Measurements from ENCODE around the gene DCD.
"Not testable (repeated sequence)": the region's sequence is repeated elsewhere in the genome, so short reads cannot be mapped to it uniquely, and the experiment has no call there.

DCD gene

DNA sequence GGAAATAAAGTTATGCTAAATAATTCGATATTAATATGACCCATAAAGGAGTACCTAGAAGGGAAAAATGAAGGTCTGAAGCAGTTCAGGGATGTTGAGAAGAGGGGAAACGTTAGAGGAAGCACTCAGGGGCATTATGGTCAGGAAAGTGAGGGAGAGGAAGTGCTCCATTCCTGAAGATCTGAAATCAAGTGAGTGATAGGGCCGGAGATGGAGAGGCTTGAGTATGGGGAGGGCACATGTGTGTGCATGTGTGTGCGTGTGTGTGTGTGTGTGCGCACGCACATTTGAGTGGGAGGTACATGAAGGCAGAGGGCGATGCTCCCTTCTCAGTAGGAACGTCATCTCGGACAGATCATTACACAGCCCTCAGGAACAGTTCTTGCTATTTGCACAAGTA lies 4.9 kb upstream of the DCD start:
- no peak for DNase-seq (ENCODE audit: low spot score)

DNA sequence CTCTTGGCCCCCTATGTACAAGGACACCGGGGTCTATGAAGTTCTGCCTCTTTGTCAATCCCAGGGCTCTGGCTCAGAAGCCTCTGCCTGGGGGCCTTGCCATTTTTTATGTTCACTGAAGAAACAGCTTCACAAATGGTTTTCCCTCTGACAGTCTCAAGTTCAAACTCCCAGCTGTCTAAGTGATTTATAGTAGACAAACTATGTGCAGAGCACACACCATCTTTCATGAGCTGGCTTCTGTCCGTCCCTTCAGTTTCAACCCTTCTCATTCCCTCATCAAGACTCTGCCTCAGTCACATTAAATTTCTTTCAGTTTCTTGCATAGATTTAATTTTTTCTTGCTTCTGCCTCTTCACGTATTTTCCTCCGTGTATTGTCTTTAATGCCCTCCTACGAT lies 2.7 kb upstream of the DCD start:
- DNase-seq (ENCODE audit: low spot score) = no peak

DNA sequence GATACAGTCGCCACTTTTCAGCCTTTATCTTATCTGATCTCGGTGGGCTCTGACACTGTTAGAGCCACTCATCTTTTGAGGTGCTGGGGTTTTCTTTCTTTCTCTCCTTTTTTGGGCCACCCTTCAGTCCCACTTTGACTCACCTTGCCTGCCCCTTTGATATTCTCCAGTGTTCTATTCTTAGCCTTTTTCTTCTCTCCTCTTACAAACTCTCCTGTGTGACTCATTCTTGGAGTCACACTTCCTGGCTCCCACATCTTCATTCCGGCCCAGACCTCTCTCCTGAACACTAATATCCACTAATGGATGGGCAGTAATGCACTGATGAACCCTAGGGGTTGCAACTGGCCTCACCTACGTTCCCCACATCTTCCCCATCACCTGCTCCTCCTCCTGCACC lies 2.2 kb upstream of the DCD start:
- no peak for DNase-seq (ENCODE audit: low spot score)

DNA sequence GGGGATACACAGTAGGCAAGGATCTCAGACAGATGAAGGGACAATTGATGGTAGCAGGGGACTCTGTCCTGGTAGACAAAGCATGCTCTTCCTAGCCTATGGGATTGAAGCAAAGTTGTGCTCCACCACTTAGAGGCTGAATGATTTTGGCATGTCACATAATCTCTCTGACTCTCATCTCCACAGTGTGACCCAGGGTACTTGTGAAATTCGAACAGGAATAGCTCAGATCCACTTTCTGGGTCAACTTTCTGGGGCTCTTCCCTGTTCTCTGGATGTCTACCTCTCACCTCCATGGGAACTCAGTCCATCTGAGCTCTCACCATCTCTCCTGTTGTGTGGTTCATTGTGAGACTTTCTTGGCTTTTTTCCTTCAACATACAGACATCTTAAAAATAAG lies 1.7 kb upstream of the DCD start:
- no peak for DNase-seq (ENCODE audit: low spot score)

DNA sequence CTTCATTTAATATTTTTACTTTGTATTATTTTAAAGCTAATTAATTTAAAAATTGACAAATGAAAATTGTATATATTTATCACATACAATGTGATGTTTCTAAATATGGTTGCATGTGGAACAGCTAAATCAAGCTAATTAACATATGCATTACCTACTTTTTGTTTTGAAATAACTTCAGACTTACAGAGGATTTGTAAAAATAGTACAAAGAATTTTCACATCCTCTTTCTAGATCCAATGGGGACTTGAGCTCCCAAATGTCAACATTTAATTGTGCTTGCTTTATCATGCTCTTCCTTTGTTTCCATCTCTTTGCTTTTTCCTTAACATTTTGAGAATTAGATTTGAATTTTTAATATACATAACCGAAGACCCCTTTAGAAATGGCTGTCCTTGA lies 6.6 kb downstream of the DCD start:
- DNase-seq (ENCODE audit: low spot score) = no peak

DNA sequence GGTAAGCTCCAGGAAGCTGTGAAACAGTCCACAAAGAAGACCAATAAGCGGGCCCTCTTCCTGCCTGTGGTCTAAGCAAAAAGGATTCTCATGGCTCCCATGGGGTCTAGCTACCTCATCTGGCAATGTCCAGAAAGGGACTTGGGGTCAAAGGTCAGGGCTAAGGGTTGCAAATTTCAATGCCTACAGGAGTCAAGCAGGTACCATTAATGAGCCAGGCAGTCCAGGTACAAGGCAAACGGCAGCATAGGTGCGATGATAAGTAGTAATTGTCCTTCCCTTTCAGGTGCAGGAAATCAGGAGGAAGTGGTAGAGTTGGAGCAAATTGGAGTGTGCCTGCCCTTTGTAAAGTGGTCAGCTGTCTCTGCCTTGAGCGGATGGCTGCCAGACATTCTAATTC lies 7.1 kb downstream of the DCD start:
- DNase-seq (ENCODE audit: low spot score) = no peak

DNA sequence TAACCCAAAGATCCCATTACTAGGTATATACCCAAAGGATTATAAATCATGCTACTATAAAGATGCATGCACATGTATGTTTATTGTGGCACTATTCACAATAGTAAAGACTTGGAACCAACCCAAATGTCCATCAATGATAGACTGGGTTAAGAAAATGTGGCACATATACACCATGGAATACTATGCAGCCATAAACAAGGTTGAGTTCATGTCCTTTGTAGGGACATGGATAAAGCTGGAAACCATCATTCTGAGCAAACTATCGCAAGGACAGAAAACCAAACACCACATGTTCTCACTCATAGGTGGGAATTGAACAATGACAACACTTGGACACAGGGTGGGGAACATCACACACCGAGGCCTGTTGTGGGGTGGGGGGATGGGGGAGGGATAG lies 9.1 kb downstream of the DCD start:
- not testable (repeated sequence) for DNase-seq (ENCODE audit: low spot score)

DNA sequence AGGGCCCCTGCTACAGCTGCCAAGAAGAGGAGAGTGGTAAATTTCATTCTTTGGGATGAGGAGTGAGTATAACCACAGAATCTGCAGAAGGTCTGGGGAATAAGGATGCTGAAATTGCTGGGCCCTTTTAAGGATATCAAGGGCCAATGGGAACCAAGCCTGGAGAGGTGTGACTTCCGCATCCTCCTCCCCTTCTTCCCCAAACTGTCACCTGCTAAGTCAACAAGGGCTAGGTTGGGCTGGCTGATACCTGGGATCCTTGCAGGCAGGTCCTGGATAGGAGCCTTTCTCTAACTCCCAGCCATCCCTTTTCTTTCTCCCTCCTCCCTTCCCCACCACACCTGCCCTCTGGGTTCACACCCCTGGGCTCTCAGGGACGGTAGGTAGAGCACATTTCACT lies 13.4 kb downstream of the DCD start, which contains the start of gene LACRT:
LACRT (minus strand) TSS at position 101 of the 400 bp plus-strand sequence; CDS start at position 47, 54 bp downstream.
- DNase-seq (ENCODE audit: low spot score) = no peak

DNA sequence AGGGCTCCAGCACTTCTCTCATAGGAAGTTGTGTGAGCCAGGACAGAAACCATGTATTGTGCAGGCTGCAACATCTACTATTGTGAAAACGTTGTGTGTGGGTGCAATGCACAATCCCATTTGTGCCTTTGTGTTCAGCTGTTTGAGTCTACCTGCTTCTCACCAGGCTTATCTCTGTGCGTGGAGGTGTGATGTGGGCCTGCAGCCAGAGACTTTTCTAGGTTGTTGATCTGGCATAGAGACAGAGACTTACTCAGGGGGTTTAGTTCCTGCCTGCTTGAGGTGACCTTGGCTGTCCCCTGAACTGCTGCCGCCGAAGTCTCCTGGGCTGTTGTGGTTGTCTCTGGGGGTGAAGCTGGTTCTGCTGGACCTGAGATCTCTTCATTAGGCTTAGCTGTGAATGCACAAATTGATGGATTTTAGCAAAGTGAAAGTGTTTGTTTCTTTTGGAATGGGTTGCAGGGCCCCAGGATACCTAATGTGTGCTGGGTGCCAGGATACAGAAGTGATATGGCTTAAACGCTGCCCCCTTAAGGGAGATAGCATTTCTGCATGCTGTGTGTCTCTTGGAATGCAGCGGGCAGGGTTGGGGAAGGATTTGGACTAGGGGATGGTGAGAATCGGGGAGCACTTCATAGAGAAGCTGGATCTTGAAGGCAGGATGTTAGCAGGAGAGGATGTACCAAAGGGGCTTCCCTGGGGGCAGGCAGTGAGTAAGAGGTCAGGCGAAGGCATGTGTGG lies 16.0 kb downstream of the DCD start:
- DNase-seq (ENCODE audit: low spot score) = peak; percentile 45

DNA sequence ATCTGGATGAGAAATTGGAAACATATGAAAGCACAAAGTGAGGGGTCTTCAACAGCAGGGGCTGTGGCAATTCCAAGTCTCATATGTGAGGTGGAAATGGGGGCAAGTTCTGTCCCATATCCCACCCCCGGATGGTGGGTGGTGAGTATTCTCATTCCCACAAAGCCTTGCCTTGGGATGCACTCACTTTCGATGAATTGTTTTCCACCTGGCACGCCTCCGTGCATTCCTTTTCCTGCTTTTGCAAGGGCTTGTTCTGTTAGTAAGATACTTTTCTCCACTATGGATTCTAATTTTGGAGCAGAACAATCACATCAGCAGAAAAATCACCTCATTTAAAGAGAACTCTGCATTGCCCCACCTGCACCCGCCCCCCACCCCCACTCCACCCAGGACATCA lies 16.6 kb downstream of the DCD start:
- DNase-seq (ENCODE audit: low spot score) = peak; percentile 70

DNA sequence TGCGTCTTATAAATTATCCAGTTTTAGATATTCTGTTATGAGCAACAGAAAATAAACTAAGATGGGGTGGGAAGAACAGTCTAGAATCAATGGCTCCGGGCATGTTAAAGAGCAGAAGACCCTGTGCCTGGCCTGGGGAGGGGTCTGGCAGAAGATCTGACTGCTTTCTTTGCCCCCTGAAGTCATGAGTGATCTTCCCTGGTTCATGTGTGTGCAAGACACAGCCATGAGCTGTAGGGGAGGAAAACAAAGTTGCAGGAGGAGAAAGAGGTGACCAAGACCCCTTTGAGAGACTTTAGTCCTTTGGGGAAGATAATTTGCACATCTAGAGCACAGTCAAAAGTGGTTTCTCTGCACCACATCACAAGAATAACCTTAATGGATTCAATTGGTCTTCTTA lies 18.2 kb downstream of the DCD start:
- no peak for DNase-seq (ENCODE audit: low spot score)

DNA sequence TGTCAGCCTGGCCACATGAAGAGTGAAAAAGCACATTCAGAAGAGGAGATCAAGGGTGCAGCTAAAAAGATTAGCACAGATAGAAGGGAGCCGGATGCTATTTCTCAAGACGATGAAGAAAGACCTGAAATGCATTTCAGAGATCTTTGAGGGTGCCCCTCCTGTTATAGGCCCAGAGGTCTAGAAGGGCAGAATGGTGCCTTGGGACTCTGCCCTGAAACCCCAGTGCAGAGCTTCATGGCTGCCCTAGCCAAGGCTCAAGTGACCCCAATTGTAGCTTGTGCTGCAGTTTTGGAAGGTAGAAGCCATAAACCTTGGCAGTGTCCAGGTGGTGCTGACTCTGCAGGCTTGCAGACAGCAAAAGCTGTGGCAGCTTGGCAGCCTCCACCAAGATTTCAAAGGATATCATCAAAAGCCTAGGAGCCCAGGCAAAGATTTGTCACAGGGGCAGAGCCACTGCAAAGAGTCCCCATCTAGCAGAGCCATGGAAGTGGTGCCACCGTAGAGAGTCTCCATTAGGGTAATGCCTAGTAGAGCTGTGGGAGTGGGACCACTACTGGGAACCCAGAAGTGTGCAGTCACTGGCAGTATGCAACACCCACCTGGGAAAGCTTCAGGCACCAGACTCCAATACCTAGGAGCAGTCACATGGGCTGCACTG lies 19.8 kb downstream of the DCD start:
- DNase-seq (ENCODE audit: low spot score) = no peak

DNA sequence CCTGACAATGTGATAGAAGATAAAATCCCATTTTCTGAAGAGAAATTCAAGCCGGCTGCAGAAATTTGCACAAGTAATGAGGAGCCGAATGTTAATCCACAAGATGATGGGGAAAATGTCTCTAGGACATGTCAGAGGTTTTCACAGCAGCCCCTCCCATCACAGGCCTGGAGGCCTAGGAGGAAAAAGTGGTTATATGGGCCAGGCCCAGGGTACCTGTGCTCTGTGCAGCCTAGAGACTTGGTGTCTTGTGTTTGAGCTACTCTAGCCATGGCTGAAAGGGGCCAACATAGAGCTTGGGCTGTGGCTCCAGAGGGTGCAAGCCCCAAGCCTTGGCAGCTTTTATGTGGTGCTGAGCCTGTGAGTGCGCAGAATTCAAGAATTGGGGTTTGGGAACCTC lies 20.9 kb downstream of the DCD start:
- no peak for DNase-seq (ENCODE audit: low spot score)

DNA sequence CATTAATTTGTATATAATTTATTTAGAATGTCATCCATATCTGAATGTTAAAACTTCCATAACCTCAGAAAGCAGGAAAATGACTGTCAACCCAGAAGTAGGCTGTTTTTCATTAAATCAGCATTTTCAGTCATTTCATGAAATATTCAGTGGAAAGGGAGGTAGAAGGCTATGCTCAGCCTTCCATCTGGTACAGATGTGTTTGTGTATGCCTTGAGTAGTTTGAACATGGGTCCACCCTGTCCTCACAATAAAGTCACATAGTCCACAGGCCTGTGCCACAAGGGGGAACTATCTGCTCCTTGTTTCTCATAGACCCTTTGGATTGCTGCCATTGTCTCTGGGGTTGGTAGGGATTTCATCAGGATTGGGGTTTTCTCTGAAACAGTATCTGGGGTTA lies 22.6 kb downstream of the DCD start:
- no peak for DNase-seq (ENCODE audit: low spot score)

DNA sequence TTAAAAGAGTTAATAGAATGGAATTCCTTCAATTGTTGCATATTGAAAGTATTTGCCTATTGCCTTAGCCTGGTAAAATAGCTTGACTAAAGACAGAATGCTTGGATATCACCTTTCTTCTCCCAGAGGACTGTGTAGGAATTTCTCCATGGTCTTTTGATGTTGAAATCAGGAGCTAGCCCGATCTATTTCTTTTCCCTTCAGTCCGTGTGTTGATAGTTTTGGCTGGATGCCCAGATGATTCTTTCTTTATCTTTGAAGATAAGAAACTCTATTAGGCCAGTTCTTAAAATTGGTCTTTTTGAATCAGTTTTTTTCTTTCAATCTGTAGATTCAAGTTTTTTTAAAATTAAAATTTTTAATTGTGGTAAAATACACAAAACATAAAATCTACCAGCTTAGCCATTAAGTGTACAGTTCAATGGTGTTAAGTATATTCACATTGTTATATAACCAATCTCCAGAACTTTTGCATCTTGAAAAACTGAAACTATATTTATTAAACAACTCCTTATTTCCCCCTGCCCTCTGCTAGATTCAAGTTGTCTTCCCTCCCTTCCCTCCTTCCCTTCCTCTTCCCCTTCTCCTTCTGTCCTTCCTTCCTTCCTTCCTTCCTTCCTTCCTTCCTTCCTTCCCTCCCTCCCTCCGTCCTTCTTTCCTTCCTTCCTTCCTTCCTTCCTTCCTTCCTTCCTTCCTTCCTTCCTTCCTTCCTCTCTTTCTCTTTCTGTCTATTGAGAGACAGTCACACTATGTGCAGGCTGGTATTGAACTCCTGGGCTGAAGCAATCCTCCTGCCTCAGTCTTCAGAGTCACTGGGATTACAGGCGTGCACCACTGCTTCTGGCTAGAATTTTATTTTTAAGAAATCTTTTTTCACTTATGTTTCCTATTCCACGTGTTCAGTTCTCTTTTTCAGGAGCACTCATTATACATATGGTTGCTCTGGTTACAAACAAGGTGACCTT lies 23.6 kb downstream of the DCD start:
- DNase-seq (ENCODE audit: low spot score) = no peak

DNA sequence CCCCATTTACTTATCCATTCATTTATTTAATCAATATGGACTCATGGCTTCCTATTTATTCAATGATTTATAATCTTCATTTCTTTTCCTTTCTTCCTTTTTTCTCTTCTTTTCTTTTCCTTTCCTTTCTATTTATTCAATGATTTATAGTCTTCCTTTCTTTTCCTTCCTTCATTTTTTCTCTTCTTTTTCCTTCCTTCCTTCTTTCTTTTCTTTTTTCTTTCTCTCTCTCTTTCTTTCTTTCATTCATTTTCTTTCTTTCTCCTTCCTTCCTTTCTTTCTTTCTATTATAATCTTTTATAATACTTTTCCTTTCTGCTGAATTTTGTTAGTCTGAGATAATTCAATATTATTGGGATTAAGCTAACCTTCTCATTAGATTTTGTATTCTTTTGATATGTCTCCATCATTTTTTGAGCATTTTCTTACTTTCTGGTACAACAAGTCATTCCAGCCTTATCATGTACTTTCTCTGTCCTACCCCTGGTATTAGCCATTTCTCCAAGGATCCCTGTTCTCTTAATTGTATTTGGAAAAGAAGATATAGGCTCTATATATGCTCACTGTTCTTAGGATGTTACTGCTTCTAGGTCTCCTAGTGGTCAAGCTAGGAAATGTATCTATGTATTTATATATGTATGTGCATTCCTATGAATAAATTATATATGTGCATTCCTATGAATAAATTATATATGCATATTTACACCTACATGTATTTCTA lies 25.5 kb downstream of the DCD start:
- no peak for DNase-seq (ENCODE audit: low spot score)

DNA sequence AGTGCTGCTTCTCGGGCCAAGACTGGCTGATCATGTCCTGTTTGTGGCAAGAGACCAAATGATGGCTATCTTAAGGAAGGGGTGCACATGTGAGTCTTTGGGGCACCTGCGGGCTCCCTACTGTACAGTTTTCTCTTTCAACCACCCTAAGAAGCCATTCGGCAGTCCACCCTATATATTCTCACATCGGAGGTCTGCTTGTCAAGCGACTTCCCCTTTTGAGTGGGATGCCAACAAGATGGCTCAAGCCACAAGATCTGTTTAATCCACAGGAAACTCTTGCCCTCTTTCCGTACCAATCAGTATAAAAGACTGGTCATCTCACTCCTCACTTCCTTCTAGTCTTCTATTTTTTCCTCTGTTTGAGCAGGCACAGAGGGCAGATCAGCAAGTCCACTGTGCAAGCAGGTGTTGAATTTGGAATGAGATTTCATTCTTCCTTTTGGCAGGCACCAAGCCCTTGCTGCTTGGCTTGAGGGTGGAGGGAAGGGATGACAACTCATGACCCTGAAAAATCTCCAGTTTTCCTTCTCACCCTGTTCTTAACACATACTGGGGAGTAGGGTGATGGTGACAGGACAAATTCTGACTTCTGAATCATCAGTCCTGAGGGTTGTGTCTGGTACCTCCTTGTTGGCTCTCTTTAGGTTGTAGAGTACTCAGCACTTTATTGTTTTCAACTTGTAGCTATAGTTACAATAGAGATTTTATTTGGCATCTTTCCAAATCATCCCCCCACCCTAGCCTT lies 31.1 kb downstream of the DCD start:
- DNase-seq (ENCODE audit: low spot score) = no peak

DNA sequence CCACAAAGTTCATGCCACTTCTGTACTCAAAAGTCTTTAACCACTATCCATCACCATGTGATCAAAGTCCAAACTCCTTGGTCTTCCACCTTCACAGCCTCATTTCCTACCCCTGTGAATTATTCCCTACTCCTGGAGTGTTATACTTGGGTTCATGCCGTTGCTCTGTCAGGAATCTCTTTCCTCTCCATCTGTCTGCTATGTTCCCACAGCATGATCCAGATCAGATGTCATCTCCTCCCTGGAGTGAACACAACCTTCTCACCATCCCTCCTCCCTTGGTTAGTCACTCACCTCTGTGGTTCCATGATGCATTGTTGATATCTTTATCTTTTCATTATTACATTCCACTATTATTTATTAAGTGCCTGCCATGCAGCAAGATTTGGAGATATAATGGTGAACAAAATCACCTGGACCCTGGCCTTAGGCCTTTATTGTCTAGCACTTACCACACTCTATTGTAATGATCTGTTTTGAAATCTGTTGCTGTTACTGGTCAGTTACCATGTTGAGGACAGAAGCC lies 35.9 kb downstream of the DCD start:
- no peak for DNase-seq (ENCODE audit: low spot score)

DNA sequence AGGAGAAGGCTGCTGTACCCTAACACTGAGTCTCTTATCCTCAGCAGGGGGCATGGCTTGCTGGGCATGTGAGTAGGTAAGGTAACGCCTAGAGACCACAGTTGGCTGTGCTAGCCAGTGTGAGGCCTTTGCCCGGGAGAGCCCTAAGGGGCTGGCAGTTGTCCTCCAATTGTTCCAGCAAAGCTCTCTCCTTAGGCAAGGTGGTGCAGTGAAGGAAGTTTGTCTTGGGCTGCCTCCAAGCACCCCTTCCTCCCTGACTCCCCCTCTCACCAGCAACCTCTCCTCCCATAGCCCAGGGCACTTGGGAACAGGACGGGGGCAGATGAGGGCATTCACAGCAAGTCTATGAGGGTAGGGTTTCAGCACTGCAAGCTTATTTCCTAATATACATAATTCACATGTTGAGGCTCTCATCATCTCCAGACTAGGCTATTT lies 36.4 kb downstream of the DCD start:
- no peak for DNase-seq (ENCODE audit: low spot score)

DNA sequence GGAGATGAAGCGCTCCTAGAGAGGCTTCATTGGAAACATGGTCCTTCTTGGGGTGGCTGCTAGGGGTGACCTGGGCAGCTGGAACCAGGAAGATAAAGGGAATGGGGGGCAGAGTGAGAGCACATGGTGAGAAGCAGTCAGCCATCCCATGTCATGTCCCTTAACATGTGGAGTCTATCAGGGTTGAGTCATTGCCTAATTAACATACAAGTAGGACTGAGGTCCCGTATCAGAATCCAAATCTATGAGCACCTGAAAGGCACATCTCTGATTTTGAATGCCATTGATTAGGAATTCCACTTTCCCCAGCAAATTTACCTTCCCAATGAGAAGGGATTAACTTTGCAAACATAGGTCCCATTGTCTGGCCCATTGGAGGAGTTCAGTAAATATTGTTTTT lies 39.4 kb downstream of the DCD start:
- no peak for DNase-seq (ENCODE audit: low spot score)

DNA sequence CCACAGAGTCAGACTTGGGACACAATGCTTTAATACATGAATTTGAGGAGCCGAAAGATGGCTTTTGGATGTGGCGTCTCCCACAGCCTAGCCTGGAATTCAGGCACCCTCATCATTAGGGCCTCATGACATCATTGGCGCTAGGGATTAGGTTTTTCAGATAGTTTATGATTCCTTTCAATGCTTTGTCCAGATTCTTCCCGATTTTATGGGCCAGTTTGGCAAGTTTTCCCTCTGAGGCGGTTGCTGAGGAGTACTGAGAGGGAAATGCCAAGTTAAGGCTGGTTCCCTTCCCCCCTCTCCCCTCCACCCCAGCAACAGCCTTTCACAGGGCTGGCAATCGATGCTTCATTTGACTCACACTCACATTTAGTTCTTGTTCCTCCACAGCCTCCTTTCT lies 40.0 kb downstream of the DCD start:
- no peak for DNase-seq (ENCODE audit: low spot score)
